ENCODE results near the gene IFNA13. TPM values are rescaled to one million over a fixed set of nuclear protein-coding genes. Genes with fewer than 3 reads are reported as not detected.

IFNA13 gene
- polyA plus RNA-seq, 1 of the 3 experiments (the other 2 are of a cell fraction): not detected

DNA sequence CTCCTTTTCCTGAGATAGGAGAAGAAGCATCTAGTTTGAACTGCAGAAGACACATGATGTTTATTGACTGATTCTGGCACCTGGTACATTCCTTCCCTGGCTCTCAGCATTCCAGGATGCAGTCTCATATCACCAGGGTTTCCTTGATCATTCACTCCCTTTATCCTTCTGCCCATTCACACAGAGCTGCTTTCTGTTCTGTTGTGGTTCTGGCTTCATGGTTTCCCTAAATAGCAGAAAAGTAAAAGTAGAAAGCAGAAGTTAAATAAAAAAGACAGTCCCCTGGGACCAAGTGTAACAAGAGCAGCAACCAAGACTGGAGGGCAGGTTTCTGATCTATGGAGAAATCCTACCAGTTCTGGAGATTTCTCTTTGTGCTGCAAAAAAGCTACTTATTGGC is 44.2 kb upstream of the IFNA13 start:
- H3K9me2 ChIP-seq: no peaks in the 10 kb centered on the region
- no peaks in the 10 kb centered on the region for H4K20me1 ChIP-seq (ENCODE audit: insufficient read depth)
- no peaks in the 10 kb centered on the region for H3F3A ChIP-seq (replicated peaks; ENCODE audit: insufficient read depth)
- ChIA-PET POLR2A (no interaction called here), CTCF (interaction anchor here (0.6 to 1.6 kb wide), 3 partner anchors 17 to 77 kb away, joined by 3 to 5 read pairs (median 5); no protein-coding TSS in a partner anchor)
- TF ChIP-seq PBX3 (IDR thresholded peaks at IDR 0.05) (no peak), TEAD4 (IDR thresholded peaks at IDR 0.05; ENCODE audit: borderline replicate concordance, insufficient read depth) (no peak), EP300 (IDR thresholded peaks at IDR 0.05; ENCODE audit: borderline replicate concordance in 1 of 2, low read depth in 1 of 2, low read length in 1 of 2) (no peak), MAX (IDR thresholded peaks at IDR 0.05; ENCODE audit: low read depth) (no peak)
- H3K4me1 ChIP-seq (ENCODE audit: control insufficient read depth in 1 of 2, insufficient read depth in 2 of 2, low read depth in 1 of 2, low read length in 1 of 2): no peaks in the 10 kb centered on the region
- H3K27me3 ChIP-seq (ENCODE audit: insufficient read depth): peaks cover 6% of the 10 kb centered on the region; the same call in 1 of the 2 replicates
- no peak overlapping the region for H3K27ac ChIP-seq (ENCODE audit: low read depth in 2 of 2, low read length in 1 of 2)
- H3K79me2 ChIP-seq (ENCODE audit: insufficient read depth): no peaks in the 10 kb centered on the region
- no peak overlapping the region for H3K4me2 ChIP-seq
- H3K9me3 ChIP-seq: no peaks in the 10 kb centered on the region
- no peak overlapping the region for H2AFZ ChIP-seq (ENCODE audit: low read depth)
- no peak overlapping the region for H3K9ac ChIP-seq
- no peak overlapping the region for H3K4me3 ChIP-seq (ENCODE audit: low read depth in 2 of 2, low read length in 1 of 2)
- no peaks in the 10 kb centered on the region for H3K36me3 ChIP-seq (replicated peaks in 1 of 2; ENCODE audit: control insufficient read depth in 1 of 2, insufficient read depth in 2 of 2, low read length in 1 of 2)
- DNase-seq: no peak

- no peaks in the 10 kb centered on the region for H3K9me3 ChIP-seq
- H3F3A ChIP-seq (replicated peaks; ENCODE audit: insufficient read depth): no peaks in the 10 kb centered on the region
- CTCF ChIA-PET: interaction anchor here (0.9 to 3.4 kb wide), 3 partner anchors 11 to 26 kb away, joined by 3 to 15 read pairs (median 4); no protein-coding TSS in a partner anchor
- H3K9me2 ChIP-seq: no peaks in the 10 kb centered on the region
- 8% methylated on average over 1 of the region's 1 CpG for WGBS (ENCODE audit: low lambda C conversion rate)
- H3K4me3 ChIP-seq (ENCODE audit: low read depth in 2 of 2, low read length in 1 of 2): no peak within 1 kb of the TSS
- peaks cover 6% of the 10 kb centered on the region; the same call in 1 of the 2 replicates for H3K27me3 ChIP-seq (ENCODE audit: insufficient read depth)
- H3K9ac ChIP-seq: no peak within 1 kb of the TSS
- POLR2A ChIA-PET: no interaction called here
- H3K36me3 ChIP-seq (replicated peaks in 1 of 2; ENCODE audit: control insufficient read depth in 1 of 2, insufficient read depth in 2 of 2, low read length in 1 of 2): no peaks in the 10 kb centered on the region
- TF ChIP-seq RAD21 (IDR thresholded peaks at IDR 0.05; ENCODE audit: low read length): no peak
- TF ChIP-seq, protein P1, sequence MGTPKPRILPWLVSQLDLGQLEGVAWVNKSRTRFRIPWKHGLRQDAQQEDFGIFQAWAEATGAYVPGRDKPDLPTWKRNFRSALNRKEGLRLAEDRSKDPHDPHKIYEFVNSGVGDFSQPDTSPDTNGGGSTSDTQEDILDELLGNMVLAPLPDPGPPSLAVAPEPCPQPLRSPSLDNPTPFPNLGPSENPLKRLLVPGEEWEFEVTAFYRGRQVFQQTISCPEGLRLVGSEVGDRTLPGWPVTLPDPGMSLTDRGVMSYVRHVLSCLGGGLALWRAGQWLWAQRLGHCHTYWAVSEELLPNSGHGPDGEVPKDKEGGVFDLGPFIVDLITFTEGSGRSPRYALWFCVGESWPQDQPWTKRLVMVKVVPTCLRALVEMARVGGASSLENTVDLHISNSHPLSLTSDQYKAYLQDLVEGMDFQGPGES (IDR thresholded peaks at IDR 0.05; ENCODE audit: low read depth, low read length): no peak
- TF ChIP-seq CHD2 (IDR thresholded peaks at IDR 0.05; ENCODE audit: low read length, partially characterized antibody): no peak
- TF ChIP-seq RCOR1 (IDR thresholded peaks at IDR 0.05; ENCODE audit: low read length): no peak
- no peak for TF ChIP-seq GATA2 (CRISPR knock-in tag; IDR thresholded peaks at IDR 0.05)
- no peak for TF ChIP-seq SIN3A (IDR thresholded peaks at IDR 0.05; ENCODE audit: borderline replicate concordance, low read depth, low read length)
- no peak for TF ChIP-seq FOXJ3 (CRISPR knock-in tag; IDR thresholded peaks at IDR 0.05)
- TF ChIP-seq, protein P2, sequence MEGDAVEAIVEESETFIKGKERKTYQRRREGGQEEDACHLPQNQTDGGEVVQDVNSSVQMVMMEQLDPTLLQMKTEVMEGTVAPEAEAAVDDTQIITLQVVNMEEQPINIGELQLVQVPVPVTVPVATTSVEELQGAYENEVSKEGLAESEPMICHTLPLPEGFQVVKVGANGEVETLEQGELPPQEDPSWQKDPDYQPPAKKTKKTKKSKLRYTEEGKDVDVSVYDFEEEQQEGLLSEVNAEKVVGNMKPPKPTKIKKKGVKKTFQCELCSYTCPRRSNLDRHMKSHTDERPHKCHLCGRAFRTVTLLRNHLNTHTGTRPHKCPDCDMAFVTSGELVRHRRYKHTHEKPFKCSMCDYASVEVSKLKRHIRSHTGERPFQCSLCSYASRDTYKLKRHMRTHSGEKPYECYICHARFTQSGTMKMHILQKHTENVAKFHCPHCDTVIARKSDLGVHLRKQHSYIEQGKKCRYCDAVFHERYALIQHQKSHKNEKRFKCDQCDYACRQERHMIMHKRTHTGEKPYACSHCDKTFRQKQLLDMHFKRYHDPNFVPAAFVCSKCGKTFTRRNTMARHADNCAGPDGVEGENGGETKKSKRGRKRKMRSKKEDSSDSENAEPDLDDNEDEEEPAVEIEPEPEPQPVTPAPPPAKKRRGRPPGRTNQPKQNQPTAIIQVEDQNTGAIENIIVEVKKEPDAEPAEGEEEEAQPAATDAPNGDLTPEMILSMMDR (IDR thresholded peaks at IDR 0.05): no peak
- no peak for TF ChIP-seq RFX5 (IDR thresholded peaks at IDR 0.05; ENCODE audit: low read length)
- TF ChIP-seq EZH2phosphoT487 (IDR thresholded peaks at IDR 0.05; ENCODE audit: borderline replicate concordance, low read depth): no peak
- no peak for TF ChIP-seq JUND (IDR thresholded peaks at IDR 0.05)
- TF ChIP-seq NRF1 (IDR thresholded peaks at IDR 0.05; ENCODE audit: low read depth, low read length): no peak
- TF ChIP-seq, protein P3, sequence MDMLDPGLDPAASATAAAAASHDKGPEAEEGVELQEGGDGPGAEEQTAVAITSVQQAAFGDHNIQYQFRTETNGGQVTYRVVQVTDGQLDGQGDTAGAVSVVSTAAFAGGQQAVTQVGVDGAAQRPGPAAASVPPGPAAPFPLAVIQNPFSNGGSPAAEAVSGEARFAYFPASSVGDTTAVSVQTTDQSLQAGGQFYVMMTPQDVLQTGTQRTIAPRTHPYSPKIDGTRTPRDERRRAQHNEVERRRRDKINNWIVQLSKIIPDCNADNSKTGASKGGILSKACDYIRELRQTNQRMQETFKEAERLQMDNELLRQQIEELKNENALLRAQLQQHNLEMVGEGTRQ (IDR thresholded peaks at IDR 0.05; ENCODE audit: borderline replicate concordance, low read depth, low read length): no peak
- no peak for TF ChIP-seq SMC3 (IDR thresholded peaks at IDR 0.05; ENCODE audit: low read depth, low read length)
- TF ChIP-seq NFIC (IDR thresholded peaks at IDR 0.05; ENCODE audit: borderline replicate concordance): no peak
- TF ChIP-seq TAF1 (IDR thresholded peaks at IDR 0.05; ENCODE audit: borderline replicate concordance, low read depth, low read length): no peak
- TF ChIP-seq ELF1 (IDR thresholded peaks at IDR 0.05): no peak
- H3K79me2 ChIP-seq (ENCODE audit: insufficient read depth): no peaks in the 10 kb centered on the region
- no peaks in the 10 kb centered on the region for H4K20me1 ChIP-seq (ENCODE audit: insufficient read depth)
- no peak within 1 kb of the TSS for H3K4me2 ChIP-seq
- H3K4me1 ChIP-seq (ENCODE audit: control insufficient read depth in 1 of 2, insufficient read depth in 2 of 2, low read depth in 1 of 2, low read length in 1 of 2): no peaks in the 10 kb centered on the region
- DNase-seq: no peak
- no peak within 1 kb of the TSS for H2AFZ ChIP-seq (ENCODE audit: low read depth)
- no peak within 1 kb of the TSS for H3K27ac ChIP-seq (ENCODE audit: low read depth in 2 of 2, low read length in 1 of 2)
These were observed 41.0 kb upstream of the IFNA13 start, which contains the start of gene IFNA8 for GRCh38 chr9:21408817-21409216. Gene IFNA8, plus strand, starts transcription at chr9:21409117. Its CDS starts 60 bp downstream, at chr9:21409177.
